GM12878 (cell line): ENCODE data around the gene OAS1. TPM values are rescaled to one million over a fixed set of nuclear protein-coding genes. Genes with fewer than 3 reads are reported as not detected.

ENCODE experiments used
- BHLHE40 ChIP-seq, 2 experiments: fragments of 450-650 bp in 1 of 2; IDR thresholded peaks; 2 replicates each; pipeline ENCODE4 v1.6.1; 2011 to 2017; ENCODE audit warnings: low read depth in 2 of 2, borderline replicate concordance in 1 of 2, improper control_type of control experiment in 1 of 2, low read length in 1 of 2, mild to moderate bottlenecking in 1 of 2
- CREM ChIP-seq: IDR thresholded peaks from 2 replicates; pipeline ENCODE4 v1.6.1; 2014; ENCODE audit warnings: antibody characterized with exemption, low read depth
- GATAD2B ChIP-seq: fragments of 450-650 bp; conservative IDR thresholded peaks from 2 replicates; pipeline ENCODE4 v1.6.1; 2017; ENCODE audit warnings: low read depth, mild to moderate bottlenecking, moderate library complexity
- IKZF2 ChIP-seq, 2 experiments: fragments of 450-650 bp; IDR thresholded peaks; 2 replicates each; pipeline ENCODE4 v1.6.1; 2017; ENCODE audit warnings: mild to moderate bottlenecking in 2 of 2, moderate library complexity in 2 of 2
- LARP7 ChIP-seq: fragments of 450-650 bp; IDR thresholded peaks from 2 replicates; pipeline ENCODE4 v1.6.1; 2017; ENCODE audit warnings: mild to moderate bottlenecking
- NFIC ChIP-seq: IDR thresholded peaks from 2 replicates; pipeline ENCODE4 v1.6.1; 2012; ENCODE audit warnings: low read depth, mild to moderate bottlenecking, inconsistent platforms, low read length, moderate library complexity
- NRF1 ChIP-seq: conservative IDR thresholded peaks from 2 replicates; pipeline ENCODE4 v1.6.1; 2011; ENCODE audit warnings: mild to moderate bottlenecking, low read depth, low read length, improper control_type of control experiment
- PAX5 ChIP-seq: IDR thresholded peaks from 2 replicates; pipeline ENCODE4 v1.6.1; 2011; ENCODE audit warnings: low read depth, low read length, borderline replicate concordance
- POLR2A ChIP-seq: IDR thresholded peaks from 2 replicates; pipeline ENCODE4 v1.6.1; 2011; ENCODE audit warnings: low read depth, mild to moderate bottlenecking, low read length
- POLR2AphosphoS2 ChIP-seq: IDR thresholded peaks from 2 replicates; pipeline ENCODE4 v1.6.1; 2011; ENCODE audit warnings: low read depth, mild to moderate bottlenecking, low read length, improper control_type of control experiment, moderate library complexity
- SIN3A ChIP-seq: IDR thresholded peaks from 2 replicates; pipeline ENCODE4 v1.6.1; 2012; ENCODE audit warnings: low read depth, low read length, improper control_type of control experiment
- SMC3 ChIP-seq: IDR thresholded peaks from 2 replicates; pipeline ENCODE4 v1.6.1; 2011; ENCODE audit warnings: low read length, improper control_type of control experiment, borderline replicate concordance
- SRF ChIP-seq, 2 experiments: IDR thresholded peaks; 2 replicates each; pipeline ENCODE4 v1.6.1; 2011; ENCODE audit warnings: low read depth in 2 of 2, low read length in 2 of 2, mild to moderate bottlenecking in 1 of 2, moderate library complexity in 1 of 2
- SUZ12 ChIP-seq: fragments of 200-600 bp; sonication (generic); IDR thresholded peaks from one replicate; pipeline ENCODE4 v1.6.1; 2018; ENCODE audit warnings: antibody characterized with exemption, mild to moderate bottlenecking; ENCODE audit not compliant: unreplicated experiment
- TCF12 ChIP-seq: IDR thresholded peaks from 2 replicates; pipeline ENCODE4 v1.6.1; 2011; ENCODE audit warnings: low read depth, mild to moderate bottlenecking, low read length
- ZBTB11 ChIP-seq: fragments of 450-650 bp; formaldehyde crosslinking; IDR thresholded peaks from 2 replicates; pipeline ENCODE4 v1.5.0; 2022; ENCODE audit warnings: mild to moderate bottlenecking, missing genetic modification characterization
- ZNF24 ChIP-seq: fragments of 450-650 bp; IDR thresholded peaks from 2 replicates; pipeline ENCODE4 v1.6.1; 2017; ENCODE audit warnings: antibody characterized with exemption, mild to moderate bottlenecking
- ZSCAN29 ChIP-seq: fragments of 450-650 bp; IDR thresholded peaks from 2 replicates; pipeline ENCODE4 v1.6.1; 2017; ENCODE audit warnings: mild to moderate bottlenecking, moderate library complexity
- polyA plus RNA-seq, 11 experiments: library from polyadenylated mRNA; depleted of rRNA in 4 of 11; unstranded in 6 of 11; stranded (reverse) in 5 of 11; fragments of >200 nt; fragmentation: Nextera tagmentation in 4 of 11; fragmentation: Illumina TruSeq in 1 of 11; extraction: Ambion mirVana in 4 of 11; extraction: Trizol in 1 of 11; gene quantifications; 1 replicate in 1 of 11; 2 replicates in 10 of 11; pipeline versions ENCODE4 v1.2.1 to v1.2.3, GENCODE V29; 2011 to 2016; ENCODE audit warnings: inconsistent platforms in 2 of 11, missing spikeins in 2 of 11, low read depth in 1 of 11
- total RNA-seq, 4 experiments: library from RNA; depleted of rRNA in 3 of 4; stranded (reverse); fragments of >200 nt in 3 of 4; fragmentation: Illumina TruSeq in 1 of 4; extraction: Trizol in 1 of 4; gene quantifications; 2 replicates each; pipeline versions ENCODE4 v1.2.1 to v1.2.3, GENCODE V29; 2013 to 2021
- TF ChIP-seq, protein P1 (sequence below): fragments of 450-650 bp; formaldehyde crosslinking; IDR thresholded peaks from 2 replicates; pipeline ENCODE4 v1.4.0; 2022; ENCODE audit warnings: mild to moderate bottlenecking, moderate library complexity
- TF ChIP-seq, protein P2 (sequence below), 3 experiments: IDR thresholded peaks in 2 of 3; conservative IDR thresholded peaks in 1 of 3; 2 replicates each; pipeline ENCODE4 v1.5.1; 2011; ENCODE audit warnings: low read depth in 3 of 3, low read length in 3 of 3, mild to moderate bottlenecking in 3 of 3, control low read depth in 2 of 3, moderate library complexity in 2 of 3, inconsistent platforms in 1 of 3, mixed read lengths in 1 of 3; ENCODE audit not compliant: control insufficient read depth in 2 of 3, insufficient read depth in 1 of 3; ENCODE audit errors: extremely low read depth in 1 of 3
- TF ChIP-seq, protein P3 (sequence below): IDR thresholded peaks from 2 replicates; pipeline ENCODE4 v1.6.1; 2012; ENCODE audit warnings: low read depth, low read length, improper control_type of control experiment

Gene OAS1
- total and polyA plus RNA-seq, 10 of the 15 experiments (the other 5 are each of a cell fraction or from before 2014, with no cell fraction given) = 44.7 to 287 (median 64.3) TPM

DNA sequence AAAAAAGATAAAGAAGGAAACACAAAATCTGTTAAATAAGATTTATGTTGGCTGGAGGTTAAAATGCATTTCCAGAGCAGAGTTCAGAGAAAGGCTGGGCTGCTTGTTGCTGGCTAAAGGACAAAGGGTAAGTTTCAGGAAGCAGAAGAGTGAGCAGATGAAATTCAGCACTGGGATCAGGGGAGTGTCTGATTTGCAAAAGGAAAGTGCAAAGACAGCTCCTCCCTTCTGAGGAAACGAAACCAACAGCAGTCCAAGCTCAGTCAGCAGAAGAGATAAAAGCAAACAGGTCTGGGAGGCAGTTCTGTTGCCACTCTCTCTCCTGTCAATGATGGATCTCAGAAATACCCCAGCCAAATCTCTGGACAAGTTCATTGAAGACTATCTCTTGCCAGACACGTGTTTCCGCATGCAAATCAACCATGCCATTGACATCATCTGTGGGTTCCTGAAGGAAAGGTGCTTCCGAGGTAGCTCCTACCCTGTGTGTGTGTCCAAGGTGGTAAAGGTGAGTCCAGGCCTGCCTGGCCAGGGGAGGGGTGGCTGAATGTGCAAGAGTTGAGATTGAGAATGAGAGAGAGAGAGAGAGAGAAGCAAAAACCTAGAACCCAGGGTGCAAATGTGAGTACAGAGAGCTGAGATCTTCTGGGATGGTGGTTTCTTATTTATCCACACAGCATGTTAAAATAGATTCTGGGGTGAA, at the start of gene OAS1 (continued):
- TF ChIP-seq, protein P1, sequence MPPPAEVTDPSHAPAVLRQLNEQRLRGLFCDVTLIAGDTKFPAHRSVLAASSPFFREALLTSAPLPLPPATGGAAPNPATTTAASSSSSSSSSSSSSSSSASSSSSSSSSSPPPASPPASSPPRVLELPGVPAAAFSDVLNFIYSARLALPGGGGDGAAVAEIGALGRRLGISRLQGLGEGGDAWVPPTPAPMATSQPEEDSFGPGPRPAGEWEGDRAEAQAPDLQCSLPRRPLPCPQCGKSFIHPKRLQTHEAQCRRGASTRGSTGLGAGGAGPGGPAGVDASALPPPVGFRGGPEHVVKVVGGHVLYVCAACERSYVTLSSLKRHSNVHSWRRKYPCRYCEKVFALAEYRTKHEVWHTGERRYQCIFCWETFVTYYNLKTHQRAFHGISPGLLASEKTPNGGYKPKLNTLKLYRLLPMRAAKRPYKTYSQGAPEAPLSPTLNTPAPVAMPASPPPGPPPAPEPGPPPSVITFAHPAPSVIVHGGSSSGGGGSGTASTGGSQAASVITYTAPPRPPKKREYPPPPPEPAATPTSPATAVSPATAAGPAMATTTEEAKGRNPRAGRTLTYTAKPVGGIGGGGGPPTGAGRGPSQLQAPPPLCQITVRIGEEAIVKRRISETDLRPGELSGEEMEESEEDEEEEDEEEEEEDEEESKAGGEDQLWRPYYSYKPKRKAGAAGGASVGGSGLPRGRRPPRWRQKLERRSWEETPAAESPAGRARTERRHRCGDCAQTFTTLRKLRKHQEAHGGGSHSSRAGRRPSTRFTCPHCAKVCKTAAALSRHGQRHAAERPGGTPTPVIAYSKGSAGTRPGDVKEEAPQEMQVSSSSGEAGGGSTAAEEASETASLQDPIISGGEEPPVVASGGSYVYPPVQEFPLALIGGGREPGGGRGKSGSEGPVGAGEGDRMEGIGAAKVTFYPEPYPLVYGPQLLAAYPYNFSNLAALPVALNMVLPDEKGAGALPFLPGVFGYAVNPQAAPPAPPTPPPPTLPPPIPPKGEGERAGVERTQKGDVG = no peak
- TF ChIP-seq SUZ12 = no peak
- TF ChIP-seq NRF1 = no peak
- TF ChIP-seq SMC3 = 0 out of 2 replicates have a peak, but pooled peaks have one; percentile 1
- no peak for TF ChIP-seq SRF (IDR thresholded peaks at IDR 0.05; ENCODE audit: low read depth in 2 of 2, low read length in 2 of 2)
- peak; percentile 73; the same call in 1 of the 2 replicates for TF ChIP-seq POLR2AphosphoS2
- no peak for TF ChIP-seq ZNF24
- TF ChIP-seq IKZF2 (IDR thresholded peaks at IDR 0.05) = peak; percentile 42 to 56; a peak in 3 of 4 replicates
- 0 out of 2 replicates have a peak, but pooled peaks have one; percentile 61 for TF ChIP-seq SIN3A
- TF ChIP-seq, protein P2, sequence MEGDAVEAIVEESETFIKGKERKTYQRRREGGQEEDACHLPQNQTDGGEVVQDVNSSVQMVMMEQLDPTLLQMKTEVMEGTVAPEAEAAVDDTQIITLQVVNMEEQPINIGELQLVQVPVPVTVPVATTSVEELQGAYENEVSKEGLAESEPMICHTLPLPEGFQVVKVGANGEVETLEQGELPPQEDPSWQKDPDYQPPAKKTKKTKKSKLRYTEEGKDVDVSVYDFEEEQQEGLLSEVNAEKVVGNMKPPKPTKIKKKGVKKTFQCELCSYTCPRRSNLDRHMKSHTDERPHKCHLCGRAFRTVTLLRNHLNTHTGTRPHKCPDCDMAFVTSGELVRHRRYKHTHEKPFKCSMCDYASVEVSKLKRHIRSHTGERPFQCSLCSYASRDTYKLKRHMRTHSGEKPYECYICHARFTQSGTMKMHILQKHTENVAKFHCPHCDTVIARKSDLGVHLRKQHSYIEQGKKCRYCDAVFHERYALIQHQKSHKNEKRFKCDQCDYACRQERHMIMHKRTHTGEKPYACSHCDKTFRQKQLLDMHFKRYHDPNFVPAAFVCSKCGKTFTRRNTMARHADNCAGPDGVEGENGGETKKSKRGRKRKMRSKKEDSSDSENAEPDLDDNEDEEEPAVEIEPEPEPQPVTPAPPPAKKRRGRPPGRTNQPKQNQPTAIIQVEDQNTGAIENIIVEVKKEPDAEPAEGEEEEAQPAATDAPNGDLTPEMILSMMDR (IDR thresholded peaks at IDR 0.05 in 2 of 3, conservative IDR thresholded peaks at IDR 0.05 in 1 of 3; ENCODE audit: control insufficient read depth in 2 of 3, extremely low read depth in 1 of 3, insufficient read depth in 1 of 3, low read depth in 3 of 3, low read length in 3 of 3) = no peak
- TF ChIP-seq BHLHE40 (IDR thresholded peaks at IDR 0.05; ENCODE audit: borderline replicate concordance in 1 of 2, low read depth in 2 of 2, low read length in 1 of 2) = peak; percentile 73 to 75; a peak in 3 of 4 replicates
- no peak for TF ChIP-seq ZBTB11 (CRISPR knock-in tag)
- TF ChIP-seq POLR2A = peak; percentile 85
- 0 out of 2 replicates have a peak, but pooled peaks have one; percentile 33 for TF ChIP-seq GATAD2B
- TF ChIP-seq TCF12 = no peak
- 0 out of 2 replicates have a peak, but pooled peaks have one; percentile 9 for TF ChIP-seq CREM
- TF ChIP-seq, protein P3, sequence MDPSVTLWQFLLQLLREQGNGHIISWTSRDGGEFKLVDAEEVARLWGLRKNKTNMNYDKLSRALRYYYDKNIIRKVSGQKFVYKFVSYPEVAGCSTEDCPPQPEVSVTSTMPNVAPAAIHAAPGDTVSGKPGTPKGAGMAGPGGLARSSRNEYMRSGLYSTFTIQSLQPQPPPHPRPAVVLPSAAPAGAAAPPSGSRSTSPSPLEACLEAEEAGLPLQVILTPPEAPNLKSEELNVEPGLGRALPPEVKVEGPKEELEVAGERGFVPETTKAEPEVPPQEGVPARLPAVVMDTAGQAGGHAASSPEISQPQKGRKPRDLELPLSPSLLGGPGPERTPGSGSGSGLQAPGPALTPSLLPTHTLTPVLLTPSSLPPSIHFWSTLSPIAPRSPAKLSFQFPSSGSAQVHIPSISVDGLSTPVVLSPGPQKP = no peak
- peak; percentile 71 for TF ChIP-seq PAX5
- no peak for TF ChIP-seq ZSCAN29
- TF ChIP-seq NFIC = peak; percentile 34; the same call in 1 of the 2 replicates
- TF ChIP-seq LARP7 = no peak
